Measurements from ENCODE around the gene SLC11A2. TPM values are rescaled to one million over a fixed set of nuclear protein-coding genes. Genes with fewer than 3 reads are reported as not detected.

Gene SLC11A2
- total and polyA plus RNA-seq, 2 of the 13 experiments (the other 11 are each of a cell fraction or from before 2014, with no cell fraction given) = 71.7 to 77.0 TPM

DNA sequence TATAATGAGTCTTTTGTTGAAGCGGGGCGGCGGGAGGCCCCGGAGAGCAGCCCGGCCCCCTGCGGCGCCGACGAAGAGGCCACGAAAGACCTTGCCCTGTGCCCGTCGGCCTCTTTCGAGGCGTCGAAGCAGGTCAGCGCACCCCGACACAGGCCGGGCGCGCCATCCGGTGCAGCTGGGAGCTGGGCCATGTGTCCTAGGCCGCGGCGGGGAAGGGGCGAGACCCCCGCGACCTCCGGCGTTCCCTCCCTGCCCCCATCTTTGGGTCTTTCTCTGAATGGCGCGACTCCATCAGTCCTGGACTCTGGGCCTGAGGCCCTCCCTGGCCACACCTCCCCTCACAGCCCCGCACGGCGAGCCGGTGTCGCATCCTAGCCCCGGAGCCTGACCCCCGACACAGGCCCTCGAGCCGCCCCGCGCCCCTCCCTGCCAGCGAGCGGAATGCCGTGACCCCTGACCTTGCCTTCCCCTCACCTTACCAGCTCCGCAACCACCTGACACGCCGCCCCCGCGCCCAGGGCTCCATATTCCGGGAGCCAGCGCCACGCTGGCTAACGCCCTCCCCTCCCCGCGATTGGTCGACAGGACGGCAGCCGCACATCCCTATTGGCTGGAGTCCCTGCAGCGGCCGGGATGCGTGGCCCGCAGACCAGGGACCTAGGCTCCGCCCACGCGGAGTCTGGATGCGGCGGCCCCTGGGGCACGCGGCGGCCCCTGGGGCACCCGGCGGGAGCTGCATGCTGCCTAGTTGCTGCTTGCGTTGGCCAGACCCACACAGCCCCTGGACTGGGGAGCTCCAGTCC, at the start of gene SLC11A2 (continued):
- TF ChIP-seq SRSF9 (IDR thresholded peaks at IDR 0.05; ENCODE audit: borderline replicate concordance, insufficient read depth, low read depth, low read length, poor library complexity, severe bottlenecking) (no peak), BRD4 (CRISPR knock-in tag; IDR thresholded peaks at IDR 0.05) (peak; percentile 98), NFYC (CRISPR knock-in tag; IDR thresholded peaks at IDR 0.05) (peak; percentile 94), SKI (IDR thresholded peaks at IDR 0.05; ENCODE audit: partially characterized antibody) (peak; percentile 67), NFIB (CRISPR knock-in tag; IDR thresholded peaks at IDR 0.05; ENCODE audit: borderline replicate concordance) (no peak), SIN3A (IDR thresholded peaks at IDR 0.05; ENCODE audit: borderline replicate concordance, low read depth, low read length) (peak; percentile 35; the same call in 1 of the 2 replicates), ZNF670 (CRISPR knock-in tag; IDR thresholded peaks at IDR 0.05; ENCODE audit: borderline replicate concordance) (peak; percentile 78; the same call in 1 of the 2 replicates), ZNF792 (CRISPR knock-in tag; IDR thresholded peaks at IDR 0.05) (peak; percentile 69), HMGXB3 (CRISPR knock-in tag; IDR thresholded peaks at IDR 0.05; ENCODE audit: borderline replicate concordance) (peak; percentile 30), USF2 (IDR thresholded peaks at IDR 0.05; ENCODE audit: low read depth, low read length) (no peak), USF2 (CRISPR knock-in tag; IDR thresholded peaks at IDR 0.05; ENCODE audit: borderline replicate concordance) (no peak; the same call in none of the 2 replicates), PHF20 (CRISPR knock-in tag; IDR thresholded peaks at IDR 0.05) (peak; percentile 69), ZNF136 (CRISPR knock-in tag; IDR thresholded peaks at IDR 0.05; ENCODE audit: low read depth) (no peak), ZNF260 (CRISPR knock-in tag; IDR thresholded peaks at IDR 0.05; ENCODE audit: borderline replicate concordance, low read depth) (no peak), FOXO1 (CRISPR knock-in tag; IDR thresholded peaks at IDR 0.05) (peak; percentile 6; the same call in 1 of the 2 replicates)
- TF ChIP-seq, protein P1, sequence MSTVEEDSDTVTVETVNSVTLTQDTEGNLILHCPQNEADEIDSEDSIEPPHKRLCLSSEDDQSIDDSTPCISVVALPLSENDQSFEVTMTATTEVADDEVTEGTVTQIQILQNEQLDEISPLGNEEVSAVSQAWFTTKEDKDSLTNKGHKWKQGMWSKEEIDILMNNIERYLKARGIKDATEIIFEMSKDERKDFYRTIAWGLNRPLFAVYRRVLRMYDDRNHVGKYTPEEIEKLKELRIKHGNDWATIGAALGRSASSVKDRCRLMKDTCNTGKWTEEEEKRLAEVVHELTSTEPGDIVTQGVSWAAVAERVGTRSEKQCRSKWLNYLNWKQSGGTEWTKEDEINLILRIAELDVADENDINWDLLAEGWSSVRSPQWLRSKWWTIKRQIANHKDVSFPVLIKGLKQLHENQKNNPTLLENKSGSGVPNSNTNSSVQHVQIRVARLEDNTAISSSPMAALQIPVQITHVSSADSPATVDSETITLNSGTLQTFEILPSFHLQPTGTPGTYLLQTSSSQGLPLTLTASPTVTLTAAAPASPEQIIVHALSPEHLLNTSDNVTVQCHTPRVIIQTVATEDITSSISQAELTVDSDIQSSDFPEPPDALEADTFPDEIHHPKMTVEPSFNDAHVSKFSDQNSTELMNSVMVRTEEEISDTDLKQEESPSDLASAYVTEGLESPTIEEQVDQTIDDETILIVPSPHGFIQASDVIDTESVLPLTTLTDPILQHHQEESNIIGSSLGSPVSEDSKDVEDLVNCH (CRISPR knock-in tag; IDR thresholded peaks at IDR 0.05) = no peak
- TF ChIP-seq, protein P2, sequence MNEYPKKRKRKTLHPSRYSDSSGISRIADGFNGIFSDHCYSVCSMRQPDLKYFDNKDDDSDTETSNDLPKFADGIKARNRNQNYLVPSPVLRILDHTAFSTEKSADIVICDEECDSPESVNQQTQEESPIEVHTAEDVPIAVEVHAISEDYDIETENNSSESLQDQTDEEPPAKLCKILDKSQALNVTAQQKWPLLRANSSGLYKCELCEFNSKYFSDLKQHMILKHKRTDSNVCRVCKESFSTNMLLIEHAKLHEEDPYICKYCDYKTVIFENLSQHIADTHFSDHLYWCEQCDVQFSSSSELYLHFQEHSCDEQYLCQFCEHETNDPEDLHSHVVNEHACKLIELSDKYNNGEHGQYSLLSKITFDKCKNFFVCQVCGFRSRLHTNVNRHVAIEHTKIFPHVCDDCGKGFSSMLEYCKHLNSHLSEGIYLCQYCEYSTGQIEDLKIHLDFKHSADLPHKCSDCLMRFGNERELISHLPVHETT (CRISPR knock-in tag; conservative IDR thresholded peaks at IDR 0.05) = peak; percentile 80; the same call in 1 of the 2 replicates

Measured in HepG2 (cell line).